K562 (cell line): ENCODE measurements around the gene ABCC10. TPM values are rescaled to one million over a fixed set of nuclear protein-coding genes. Genes with fewer than 3 reads are reported as not detected.

ENCODE experiments used
- ARNT ChIP-seq, 2 experiments: fragments of 450-650 bp; IDR thresholded peaks; 2 replicates each; pipeline ENCODE4 v1.6.1; 2016; ENCODE audit warnings: mild to moderate bottlenecking in 1 of 2
- CREM ChIP-seq: IDR thresholded peaks from 2 replicates; pipeline ENCODE4 v1.6.1; 2014; ENCODE audit warnings: antibody characterized with exemption, low read depth
- ETV1 ChIP-seq: fragments of 450-650 bp; conservative IDR thresholded peaks from 2 replicates; pipeline ENCODE4 v1.6.1; 2016; ENCODE audit warnings: missing genetic modification characterization, control low read depth, low read depth, missing compliant biosample characterization
- MLLT1 ChIP-seq, 2 experiments: fragments of 450-650 bp; IDR thresholded peaks; 2 replicates each; pipeline ENCODE4 v1.6.1; 2016
- NFIC ChIP-seq: fragments of 450-650 bp; IDR thresholded peaks from 2 replicates; pipeline ENCODE4 v1.6.1; 2017; ENCODE audit warnings: mild to moderate bottlenecking, inconsistent platforms
- OTX1 ChIP-seq: fragments of 450-650 bp; formaldehyde crosslinking; IDR thresholded peaks from 2 replicates; pipeline ENCODE4 v1.4.0; 2022; ENCODE audit warnings: mild to moderate bottlenecking
- PATZ1 ChIP-seq: fragments of 250-450 bp; sonication (Bioruptor Pico); IDR thresholded peaks from 2 replicates; pipeline ENCODE4 v1.5.0; 2020; ENCODE audit warnings: mild to moderate bottlenecking, borderline replicate concordance
- PHF8 ChIP-seq: fragments of 200-600 bp; sonication (generic); IDR thresholded peaks from 2 replicates; pipeline ENCODE4 v1.6.1; 2012; ENCODE audit warnings: mixed run types, mild to moderate bottlenecking, inconsistent platforms, low read length, moderate library complexity, borderline replicate concordance
- POLR2A ChIP-seq: fragments of 450-650 bp; conservative IDR thresholded peaks from 2 replicates; pipeline ENCODE4 v1.6.1; 2016
- POLR3A ChIP-seq: IDR thresholded peaks from 2 replicates; pipeline ENCODE4 v1.6.1; 2011; ENCODE audit warnings: borderline replicate concordance, mild to moderate bottlenecking, moderate library complexity; ENCODE audit not compliant: insufficient read length, insufficient read depth; ENCODE audit errors: extremely low read depth
- RBBP5 ChIP-seq: fragments of 200-600 bp; sonication (generic); IDR thresholded peaks from 2 replicates; pipeline ENCODE4 v1.6.1; 2012; ENCODE audit warnings: borderline replicate concordance, mild to moderate bottlenecking, low read length, control low read depth, inconsistent platforms; ENCODE audit not compliant: insufficient read depth, poor library complexity, severe bottlenecking
- SMARCE1 ChIP-seq: fragments of 450-650 bp; IDR thresholded peaks from 2 replicates; pipeline ENCODE4 v1.7.1; 2016; ENCODE audit warnings: mild to moderate bottlenecking
- THRB ChIP-seq: fragments of 450-650 bp; formaldehyde crosslinking; conservative IDR thresholded peaks from 2 replicates; pipeline ENCODE4 v1.4.0; 2022; ENCODE audit warnings: mild to moderate bottlenecking, missing genetic modification characterization
- UBTF ChIP-seq, 2 experiments: IDR thresholded peaks; 2 replicates each; pipeline ENCODE4 v1.6.1; 2012; ENCODE audit warnings: improper control_type of control experiment in 2 of 2, low read depth in 2 of 2, low read length in 2 of 2, borderline replicate concordance in 1 of 2
- ZNF24 ChIP-seq: fragments of 450-650 bp; IDR thresholded peaks from 2 replicates; pipeline ENCODE4 v1.6.1; 2016
- ZNF740 ChIP-seq, 3 experiments: fragments of 200-800 bp in 1 of 3; sonication (Bioruptor generic) in 1 of 3; sonication (generic) in 1 of 3; formaldehyde crosslinking in 1 of 3; IDR thresholded peaks; 2 replicates each; pipeline versions ENCODE4 v1.6.1 to v1.8.0; 2016 to 2022; ENCODE audit warnings: mild to moderate bottlenecking in 2 of 3, missing compliant biosample characterization in 2 of 3, missing genetic modification characterization in 2 of 3, missing genetic modification reagents in 1 of 3
- ZSCAN29 ChIP-seq: fragments of 450-650 bp; IDR thresholded peaks from 2 replicates; pipeline ENCODE4 v1.6.1; 2017
- polyA plus RNA-seq, 8 experiments: library from polyadenylated mRNA; depleted of rRNA in 4 of 8; stranded (reverse) in 5 of 8; unstranded in 3 of 8; fragments of >200 nt; fragmentation: Nextera tagmentation in 2 of 8; fragmentation: Illumina TruSeq in 1 of 8; extraction: Ambion mirVana in 2 of 8; extraction: Trizol in 1 of 8; gene quantifications; 2 replicates each; pipeline versions ENCODE4 v1.2.1 to v1.2.3, GENCODE V29; 2011 to 2014; ENCODE audit warnings: inconsistent platforms in 1 of 8, missing spikeins in 1 of 8
- total RNA-seq, 7 experiments: library from RNA; depleted of rRNA in 6 of 7; stranded (reverse); fragments of >200 nt in 6 of 7; fragmentation: Illumina TruSeq in 2 of 7; extraction: Trizol in 2 of 7; gene quantifications; 2 replicates each; pipeline versions ENCODE4 v1.2.1 to v1.2.3, GENCODE V29; 2011 to 2021; ENCODE audit warnings: low replicate concordance in 1 of 7

The ABCC10 gene
- total and polyA plus RNA-seq, 9 of the 15 experiments (the other 6 are each of a cell fraction or from before 2014, with no cell fraction given), result 2.4 to 29.1 (median 13.7) TPM

GRCh38 chr6:43454696-43455530, 27.6 kb downstream of the ABCC10 start (continued):
- peak; percentile 47 to 50; a peak in 1 of 4 replicates for TF ChIP-seq UBTF (IDR thresholded peaks at IDR 0.05; ENCODE audit: borderline replicate concordance in 1 of 2, low read depth in 2 of 2, low read length in 2 of 2)
- no peak for TF ChIP-seq ZNF24
- TF ChIP-seq ARNT (IDR thresholded peaks at IDR 0.05), result no peak
- TF ChIP-seq CREM, result peak; percentile 71; the same call in 1 of the 2 replicates
- TF ChIP-seq OTX1, result 0 out of 2 replicates have a peak, but pooled peaks have one; percentile 54
- no peak for TF ChIP-seq SMARCE1
- TF ChIP-seq ZNF740 (CRISPR knock-in tag; IDR thresholded peaks at IDR 0.05), result peak; percentile 79
- 0 out of 4 replicates have a peak, but pooled peaks of 1 of the 2 experiments have one; percentile 68 for TF ChIP-seq ZNF740 (tag; IDR thresholded peaks at IDR 0.05)
- peak; percentile 73; the same call in 1 of the 2 replicates for TF ChIP-seq THRB (CRISPR knock-in tag)
- peak; percentile 65 for TF ChIP-seq NFIC
- TF ChIP-seq POLR2A, result 0 out of 2 replicates have a peak, but pooled peaks have one; percentile 24
- 0 out of 4 replicates have a peak, but pooled peaks of 1 of the 2 experiments have one; percentile 12 for TF ChIP-seq MLLT1 (IDR thresholded peaks at IDR 0.05)
- TF ChIP-seq ZSCAN29, result peak; percentile 53; the same call in 1 of the 2 replicates
- 0 out of 2 replicates have a peak, but pooled peaks have one; percentile 28 for TF ChIP-seq ETV1
- TF ChIP-seq PATZ1 (CRISPR knock-in tag), result no peak
- TF ChIP-seq RBBP5, result peak; percentile 61
- TF ChIP-seq POLR3A, result no peak
- peak; percentile 19; the same call in 1 of the 2 replicates for TF ChIP-seq PHF8
